ENCODE results near the gene NEDD4. TPM values are rescaled to one million over a fixed set of nuclear protein-coding genes. Genes with fewer than 3 reads are reported as not detected.

NEDD4 gene
- total RNA-seq, 4 donors from 2014 or later, result 19.2 to 35.1 (median 23.1) TPM

GRCh38 chr15:55916666-55917409, 76.6 kb downstream of the NEDD4 start:
- no peaks in the 10 kb centered on the region for H3K27me3 ChIP-seq
- no peaks in the 10 kb centered on the region for H3K9me3 ChIP-seq
- peak overlapping the region in 3 of 4 donors; percentile 11 to 13 (median 13) for H3K4me3 ChIP-seq
- peak overlapping the region in 2 of 4 donors; percentile 32 to 43 for H3K27ac ChIP-seq (replicated peaks in 1 of 4)
- WGBS, result 28% methylated on average over 11 of the region's 11 CpGs
- no peak for DNase-seq (ENCODE audit: extremely low spot score)
- intact Hi-C loops (cut with DNase I), result no loop called here
- peaks cover 0 to 31% (median 20%) of the 10 kb centered on the region in 4 donors for H3K4me1 ChIP-seq
- no peak for TF ChIP-seq EP300 (IDR thresholded peaks at IDR 0.05)
- TF ChIP-seq POLR2AphosphoS5 (IDR thresholded peaks at IDR 0.05), result no peak
- TF ChIP-seq CTCF (IDR thresholded peaks at IDR 0.05), result no peak
- TF ChIP-seq POLR2A (IDR thresholded peaks at IDR 0.05; ENCODE audit: low read depth), result no peak
- no peaks in the 10 kb centered on the region for H3K36me3 ChIP-seq

GRCh38 chr15:55915876-55916567, 77.4 kb downstream of the NEDD4 start:
- Histone ChIP-seq H3K9me3 (no peaks in the 10 kb centered on the region), H3K27me3 (no peaks in the 10 kb centered on the region), H3K4me3 (peak overlapping the region in 3 of 4 donors; percentile 11 to 13 (median 13)), H3K36me3 (no peaks in the 10 kb centered on the region), H3K27ac (replicated peaks in 1 of 4) (peak overlapping the region in 2 of 4 donors; percentile 32 to 43), H3K4me1 (peaks cover 0 to 31% (median 20%) of the 10 kb centered on the region in 4 donors)
- intact Hi-C loops (cut with DNase I), result no loop called here
- WGBS, result 77% methylated on average over 6 of the region's 6 CpGs
- no peak for DNase-seq (ENCODE audit: extremely low spot score)
- TF ChIP-seq CTCF (IDR thresholded peaks at IDR 0.05) (no peak), POLR2A (IDR thresholded peaks at IDR 0.05; ENCODE audit: low read depth) (no peak), EP300 (IDR thresholded peaks at IDR 0.05) (no peak), POLR2AphosphoS5 (IDR thresholded peaks at IDR 0.05) (no peak)

- DNase-seq (ENCODE audit: extremely low spot score), result no peak
- Histone ChIP-seq H3K4me1 (peaks cover 0 to 31% (median 20%) of the 10 kb centered on the region in 4 donors), H3K36me3 (no peaks in the 10 kb centered on the region), H3K4me3 (no peak overlapping the region), H3K27ac (replicated peaks in 1 of 4) (no peak overlapping the region), H3K27me3 (no peaks in the 10 kb centered on the region), H3K9me3 (no peaks in the 10 kb centered on the region)
- 69% methylated on average over 1 of the region's 1 CpG for WGBS
- intact Hi-C loops (cut with DNase I), result no loop called here
- TF ChIP-seq POLR2A (IDR thresholded peaks at IDR 0.05; ENCODE audit: low read depth) (no peak), CTCF (IDR thresholded peaks at IDR 0.05) (no peak), POLR2AphosphoS5 (IDR thresholded peaks at IDR 0.05) (no peak), EP300 (IDR thresholded peaks at IDR 0.05) (no peak)
Observed at GRCh38 chr15:55915221-55915620, 78.2 kb downstream of the NEDD4 start.

GRCh38 chr15:55914446-55914845, 79.0 kb downstream of the NEDD4 start:
- no peak overlapping the region for H3K27ac ChIP-seq (replicated peaks in 1 of 4)
- no peaks in the 10 kb centered on the region for H3K9me3 ChIP-seq
- no peak for DNase-seq (ENCODE audit: extremely low spot score)
- H3K27me3 ChIP-seq, result no peaks in the 10 kb centered on the region
- no peak overlapping the region for H3K4me3 ChIP-seq
- intact Hi-C loops (cut with DNase I), result no loop called here
- H3K36me3 ChIP-seq, result no peaks in the 10 kb centered on the region
- TF ChIP-seq POLR2AphosphoS5 (IDR thresholded peaks at IDR 0.05) (no peak), CTCF (IDR thresholded peaks at IDR 0.05) (no peak), EP300 (IDR thresholded peaks at IDR 0.05) (no peak), POLR2A (IDR thresholded peaks at IDR 0.05; ENCODE audit: low read depth) (no peak)
- H3K4me1 ChIP-seq, result peaks cover 0 to 31% (median 20%) of the 10 kb centered on the region in 4 donors
- 88% methylated on average over 1 of the region's 1 CpG for WGBS

All from esophagus muscularis mucosa (tissue), 4 donors.